T-helper 1 cell treated with Interleukin-12 subunit alpha and Interleukin-12 subunit beta and Interleukin-4 antibody, amounts not matched to agents 30 μg/mL and 1 μg/mL, for 36 hours (primary cell): Measurements from ENCODE around the gene IL21.
"Not testable (repeated sequence)": the region's sequence is repeated elsewhere in the genome, so short reads cannot be mapped to it uniquely, and the experiment has no call there.

ENCODE experiments used
- H3K27ac Mint-ChIP-seq: one replicate; pipeline ENCODE4 v1.8.0; 2021; ENCODE audit warnings: mild to moderate bottlenecking, mixed read lengths
- H3K27me3 Mint-ChIP-seq: one replicate; pipeline ENCODE4 v1.8.0; 2021; ENCODE audit warnings: low read depth, mixed read lengths
- H3K36me3 Mint-ChIP-seq: one replicate; pipeline ENCODE4 v1.8.0; 2021; ENCODE audit warnings: low read depth, mixed read lengths
- H3K4me1 Mint-ChIP-seq: one replicate; pipeline ENCODE4 v1.8.0; 2021; ENCODE audit warnings: low read depth, mixed read lengths
- H3K4me3 Mint-ChIP-seq: one replicate; pipeline ENCODE4 v1.8.0; 2021; ENCODE audit warnings: mild to moderate bottlenecking, moderate library complexity, mixed read lengths
- H3K9me3 Mint-ChIP-seq: one replicate; pipeline ENCODE4 v1.8.0; 2021; ENCODE audit warnings: mixed read lengths

IL21 gene

DNA sequence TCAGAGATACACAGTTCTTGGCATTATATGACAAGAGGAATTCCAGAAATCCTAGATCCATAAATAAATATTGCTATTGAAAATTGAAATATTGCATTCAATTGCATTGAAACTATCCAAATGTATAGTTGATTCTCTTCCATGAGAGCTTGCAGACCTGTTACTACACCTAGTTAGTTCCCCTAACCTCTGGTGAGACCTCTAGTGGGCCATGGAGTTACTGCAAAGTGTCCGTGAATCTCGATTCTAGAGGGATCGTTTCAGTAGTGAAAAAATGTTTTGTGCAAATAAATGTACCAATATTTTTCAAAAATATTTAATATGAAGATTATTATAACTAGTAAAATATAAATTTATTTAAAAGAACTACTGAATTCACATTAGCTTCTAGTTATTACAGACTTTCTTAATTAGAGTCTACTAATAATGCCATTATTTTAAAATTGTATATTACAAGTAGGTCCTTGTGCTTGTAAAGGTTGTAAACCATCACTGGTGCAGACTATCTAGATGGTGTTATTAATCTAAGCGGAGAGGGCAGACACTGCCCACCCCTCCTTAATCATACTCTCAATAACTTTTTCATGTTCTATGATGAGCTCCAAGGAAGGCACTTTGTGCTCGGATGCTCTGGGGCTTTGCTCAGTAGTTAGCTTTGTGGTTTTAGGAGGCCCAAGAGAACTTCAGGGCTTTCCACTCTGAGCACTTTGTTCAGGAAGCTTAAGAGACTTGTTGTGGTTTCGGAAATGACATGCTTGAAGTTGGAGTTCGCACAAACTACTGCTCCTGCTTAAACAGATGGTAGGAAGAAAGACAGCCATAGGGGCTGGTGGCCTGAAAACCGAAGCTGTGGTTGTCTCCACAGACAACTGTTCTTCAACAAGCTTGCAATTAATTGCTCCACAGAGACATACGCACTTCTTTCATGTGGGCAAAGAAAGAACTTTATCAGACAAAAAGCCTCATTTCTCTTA lies 42.8 kb downstream of the IL21 start:
- peaks cover 8% of the 10 kb centered on the region for H3K36me3 Mint-ChIP-seq
- peak overlapping the region; percentile 81 for H3K27ac Mint-ChIP-seq
- H3K4me1 Mint-ChIP-seq: peaks cover 42% of the 10 kb centered on the region
- peak overlapping the region; percentile 58 for H3K4me3 Mint-ChIP-seq
- peaks cover 7% of the 10 kb centered on the region for H3K9me3 Mint-ChIP-seq
- no peaks in the 10 kb centered on the region for H3K27me3 Mint-ChIP-seq

DNA sequence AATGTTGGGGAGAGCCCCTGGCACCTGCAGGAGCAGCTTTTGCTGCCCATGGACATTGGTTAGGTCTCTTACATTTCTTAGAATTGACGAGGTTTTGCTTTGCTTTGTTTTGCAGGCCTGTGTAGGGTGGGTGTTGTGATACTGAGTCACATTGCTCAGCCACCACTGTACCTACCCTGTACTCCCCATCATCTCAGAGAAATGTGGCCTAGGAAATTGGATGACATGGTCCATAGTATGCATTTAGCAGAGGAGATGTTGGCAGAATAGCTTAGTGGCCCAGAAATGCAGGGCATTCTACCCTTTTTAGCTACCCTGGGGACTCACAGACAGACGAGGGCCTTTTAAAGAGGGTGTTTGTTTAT lies 43.7 kb downstream of the IL21 start:
- peak overlapping the region; percentile 9 for H3K4me3 Mint-ChIP-seq

DNA sequence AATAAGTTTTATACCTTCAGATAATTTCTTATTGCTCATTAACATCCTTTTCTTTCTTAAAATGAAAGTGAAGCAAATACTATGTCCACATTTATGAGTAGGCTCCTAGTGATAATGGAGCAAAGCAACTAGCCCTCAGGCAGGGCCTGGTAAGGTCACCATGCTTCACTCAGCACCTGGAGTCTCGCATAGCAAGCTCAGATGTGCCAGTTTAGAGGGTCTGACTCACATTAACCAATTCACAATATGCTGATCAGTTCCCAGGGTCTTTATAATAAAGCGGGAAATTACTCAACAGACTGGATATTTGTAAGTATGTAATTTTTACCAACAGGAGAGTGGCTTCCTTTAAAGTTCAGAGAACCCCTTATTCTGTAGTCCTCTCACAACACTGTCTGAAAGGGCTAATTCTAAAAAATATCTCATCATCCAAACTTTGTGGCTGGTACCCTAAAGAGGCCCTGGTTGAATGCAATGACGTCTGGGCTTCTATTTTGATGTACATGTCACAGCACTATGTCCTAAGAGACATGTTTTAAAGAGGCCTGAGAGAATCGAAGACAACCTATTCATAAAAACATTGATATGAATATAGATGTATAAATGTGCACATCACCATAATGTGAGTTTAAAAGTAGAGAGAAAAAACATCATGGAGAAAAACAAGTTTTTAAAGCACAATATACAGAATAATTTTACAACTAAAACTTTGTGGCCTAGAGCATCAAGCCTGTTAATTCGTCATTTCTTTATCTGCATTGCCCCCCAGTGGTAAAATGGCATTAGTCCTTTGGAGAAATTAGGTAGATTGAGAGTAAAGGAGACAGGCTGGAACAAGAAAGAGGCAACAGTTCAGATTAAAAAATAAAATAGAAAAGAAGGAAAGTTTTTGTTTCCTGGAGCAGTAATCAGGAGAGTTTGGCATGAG lies 44.3 kb downstream of the IL21 start:
- Mint-ChIP-seq H3K4me1 (peaks cover 34% of the 10 kb centered on the region), H3K9me3 (peaks cover 7% of the 10 kb centered on the region), H3K27ac (peak overlapping the region; percentile 17), H3K27me3 (no peaks in the 10 kb centered on the region), H3K36me3 (peaks cover 8% of the 10 kb centered on the region), H3K4me3 (peak overlapping the region; percentile 16)

More for the DNA sequence above, 43.7 kb downstream of the IL21 start:
- Mint-ChIP-seq H3K4me1 (peaks cover 34% of the 10 kb centered on the region), H3K9me3 (peaks cover 7% of the 10 kb centered on the region), H3K36me3 (peaks cover 8% of the 10 kb centered on the region), H3K27me3 (no peaks in the 10 kb centered on the region), H3K27ac (peak overlapping the region; percentile 4)

DNA sequence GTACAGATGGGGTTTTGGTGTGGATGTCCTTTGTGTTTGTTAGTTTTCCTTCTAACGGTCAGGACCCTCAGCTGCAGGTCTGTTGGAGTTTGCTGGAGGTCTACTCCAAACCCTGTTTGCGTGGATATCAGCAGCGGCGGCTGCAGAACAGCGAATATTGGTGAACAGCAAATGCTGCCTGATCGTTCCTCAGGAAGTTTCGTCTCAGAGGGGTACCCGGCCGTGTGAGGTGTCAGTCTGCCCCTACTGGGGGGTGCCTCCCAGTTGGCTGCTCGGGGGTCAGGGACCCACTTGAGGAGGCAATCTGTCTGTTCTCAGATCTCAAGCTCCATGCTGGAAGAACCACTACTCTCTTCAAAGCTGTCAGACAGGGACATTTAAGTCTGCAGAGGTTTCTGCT lies 46.5 kb downstream of the IL21 start:
- not testable (repeated sequence) for H3K27ac Mint-ChIP-seq

DNA sequence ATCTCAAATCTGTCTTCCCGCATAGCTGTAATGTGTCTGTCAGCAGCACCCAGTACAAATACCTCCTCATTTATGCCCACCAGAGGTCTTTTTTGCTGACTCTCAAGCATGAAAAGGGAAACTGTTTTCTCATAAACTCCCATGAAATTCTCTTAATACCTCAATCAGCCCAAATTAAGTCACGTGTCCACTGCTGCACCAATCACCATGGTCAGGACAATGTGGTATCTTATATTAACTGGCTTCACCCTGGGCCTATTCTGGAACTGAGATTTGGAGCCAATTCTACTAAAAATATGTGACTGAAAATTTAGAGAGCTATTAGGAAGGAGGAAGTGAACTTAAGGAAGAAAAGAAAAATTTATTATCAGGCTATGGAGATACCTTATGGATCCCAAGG lies 58.4 kb downstream of the IL21 start:
- no peak overlapping the region for H3K4me3 Mint-ChIP-seq
- H3K4me1 Mint-ChIP-seq: peaks cover 9% of the 10 kb centered on the region
- H3K36me3 Mint-ChIP-seq: peaks cover 2% of the 10 kb centered on the region
- no peak overlapping the region for H3K27ac Mint-ChIP-seq
- peaks cover 12% of the 10 kb centered on the region for H3K9me3 Mint-ChIP-seq
- no peaks in the 10 kb centered on the region for H3K27me3 Mint-ChIP-seq

More for the DNA sequence above, 46.5 kb downstream of the IL21 start:
- H3K27me3 Mint-ChIP-seq, H3K4me3 Mint-ChIP-seq: not testable (repeated sequence)
- Mint-ChIP-seq H3K4me1 (peaks cover 23% of the 10 kb centered on the region), H3K9me3 (peaks cover 17% of the 10 kb centered on the region), H3K36me3 (peaks cover 14% of the 10 kb centered on the region)
